Tibial nerve (tissue), 3 donors: ENCODE data around the gene AFAP1L1.

Experiments
- POLR2A ChIP-seq, 2 donors: fragments of 450-650 bp; IDR thresholded peaks; one replicate each; pipeline ENCODE4 v1.6.1; 2017; ENCODE audit warnings: antibody characterized with exemption in 2 of 2, mild to moderate bottlenecking in 2 of 2, moderate library complexity in 2 of 2
- TF ChIP-seq, protein P1 (sequence below), 5 experiments: fragments of 200-600 bp in 3 of 5; fragments of 450-650 bp in 2 of 5; sonication (generic) in 3 of 5; IDR thresholded peaks; one replicate each; pipeline ENCODE4 v1.5.1; 2016 to 2019; ENCODE audit warnings: antibody characterized with exemption in 5 of 5, mild to moderate bottlenecking in 3 of 5, moderate library complexity in 2 of 5

DNA sequence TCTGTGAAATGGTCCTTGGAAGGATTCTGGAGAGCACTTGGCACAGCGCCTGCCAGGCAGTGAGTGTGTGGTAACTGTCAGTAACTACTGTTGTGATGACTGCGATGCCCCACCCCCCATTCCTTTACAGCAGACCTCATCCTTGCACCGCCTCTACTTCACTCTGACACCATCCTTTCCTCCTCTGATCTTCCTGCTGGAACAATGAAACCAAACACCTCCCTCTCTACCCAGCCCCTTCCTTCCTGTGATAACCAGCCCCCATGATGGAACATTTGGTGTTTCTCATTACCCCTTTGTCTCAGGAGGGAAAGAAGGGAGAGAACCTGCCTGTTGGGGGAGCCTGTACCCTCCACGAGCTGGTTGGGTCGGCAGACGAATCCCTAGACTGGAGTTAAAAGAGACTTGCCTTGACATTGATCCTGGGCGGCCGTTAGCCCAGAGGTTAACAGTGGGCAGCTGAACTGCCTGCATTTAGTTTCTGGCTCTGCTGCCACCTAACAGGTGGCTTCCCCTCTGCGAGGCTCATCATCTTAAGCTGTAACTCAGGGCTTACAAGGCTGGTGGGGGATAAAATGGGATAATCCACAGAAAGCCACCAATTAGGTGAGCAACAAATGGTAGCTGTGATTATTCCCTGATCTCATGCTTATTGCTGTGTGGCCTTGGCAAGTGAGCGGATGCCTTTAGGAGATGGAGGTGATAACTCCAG is 39.4 kb downstream of the AFAP1L1 start:
- TF ChIP-seq, protein P1, sequence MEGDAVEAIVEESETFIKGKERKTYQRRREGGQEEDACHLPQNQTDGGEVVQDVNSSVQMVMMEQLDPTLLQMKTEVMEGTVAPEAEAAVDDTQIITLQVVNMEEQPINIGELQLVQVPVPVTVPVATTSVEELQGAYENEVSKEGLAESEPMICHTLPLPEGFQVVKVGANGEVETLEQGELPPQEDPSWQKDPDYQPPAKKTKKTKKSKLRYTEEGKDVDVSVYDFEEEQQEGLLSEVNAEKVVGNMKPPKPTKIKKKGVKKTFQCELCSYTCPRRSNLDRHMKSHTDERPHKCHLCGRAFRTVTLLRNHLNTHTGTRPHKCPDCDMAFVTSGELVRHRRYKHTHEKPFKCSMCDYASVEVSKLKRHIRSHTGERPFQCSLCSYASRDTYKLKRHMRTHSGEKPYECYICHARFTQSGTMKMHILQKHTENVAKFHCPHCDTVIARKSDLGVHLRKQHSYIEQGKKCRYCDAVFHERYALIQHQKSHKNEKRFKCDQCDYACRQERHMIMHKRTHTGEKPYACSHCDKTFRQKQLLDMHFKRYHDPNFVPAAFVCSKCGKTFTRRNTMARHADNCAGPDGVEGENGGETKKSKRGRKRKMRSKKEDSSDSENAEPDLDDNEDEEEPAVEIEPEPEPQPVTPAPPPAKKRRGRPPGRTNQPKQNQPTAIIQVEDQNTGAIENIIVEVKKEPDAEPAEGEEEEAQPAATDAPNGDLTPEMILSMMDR (IDR thresholded peaks at IDR 0.05): no peak
- TF ChIP-seq POLR2A (IDR thresholded peaks at IDR 0.05): no peak
